Measurements from ENCODE around the gene IFI35.
A peak's percentile ranks its signal among the peaks of the same experiment; 100 is the strongest.

GRCh38 chr17:42980766-42981397, 25.7 kb upstream of the IFI35 start:
- TF ChIP-seq POLR2A (IDR thresholded peaks at IDR 0.05; ENCODE audit: low read length), result peak; percentile 27
- TF ChIP-seq GATA1 (IDR thresholded peaks at IDR 0.05; ENCODE audit: low read depth, low read length), result no peak
